ENCODE data around the gene YARS1. TPM values are rescaled to one million over a fixed set of nuclear protein-coding genes. Genes with fewer than 3 reads are reported as not detected.

Gene YARS1
- total and polyA plus RNA-seq, 2 experiments from 2014 or later: 80.3 to 125 TPM

- TF ChIP-seq CTCF (IDR thresholded peaks at IDR 0.05; ENCODE audit: low read depth, low read length): no peak
- peaks cover 14% of the 10 kb centered on the region for H3K4me1 ChIP-seq (ENCODE audit: low read depth)
- peak in 1 of 2 donors; percentile 51 for DNase-seq (ENCODE audit: low read depth in 1 of 2, low spot score in 1 of 2)
- H3K4me3 ChIP-seq: no peak overlapping the region
- no peaks in the 10 kb centered on the region for H3K27me3 ChIP-seq
- H3K9me3 ChIP-seq (ENCODE audit: low read depth): no peaks in the 10 kb centered on the region
- peaks cover 44% of the 10 kb centered on the region for H3K36me3 ChIP-seq
- no peak overlapping the region for H3K27ac ChIP-seq
Observed at GRCh38 chr1:32774950-32775634, 42.1 kb downstream of the YARS1 start.

GRCh38 chr1:32774464-32774808 is 42.7 kb downstream of the YARS1 start:
- Histone ChIP-seq H3K4me3 (no peak overlapping the region), H3K4me1 (ENCODE audit: low read depth) (peaks cover 14% of the 10 kb centered on the region), H3K27me3 (no peaks in the 10 kb centered on the region), H3K9me3 (ENCODE audit: low read depth) (no peaks in the 10 kb centered on the region), H3K36me3 (peaks cover 37% of the 10 kb centered on the region), H3K27ac (no peak overlapping the region)
- no peak for DNase-seq (ENCODE audit: low read depth in 1 of 2, low spot score in 1 of 2)
- TF ChIP-seq CTCF (IDR thresholded peaks at IDR 0.05; ENCODE audit: low read depth, low read length): no peak

DNA sequence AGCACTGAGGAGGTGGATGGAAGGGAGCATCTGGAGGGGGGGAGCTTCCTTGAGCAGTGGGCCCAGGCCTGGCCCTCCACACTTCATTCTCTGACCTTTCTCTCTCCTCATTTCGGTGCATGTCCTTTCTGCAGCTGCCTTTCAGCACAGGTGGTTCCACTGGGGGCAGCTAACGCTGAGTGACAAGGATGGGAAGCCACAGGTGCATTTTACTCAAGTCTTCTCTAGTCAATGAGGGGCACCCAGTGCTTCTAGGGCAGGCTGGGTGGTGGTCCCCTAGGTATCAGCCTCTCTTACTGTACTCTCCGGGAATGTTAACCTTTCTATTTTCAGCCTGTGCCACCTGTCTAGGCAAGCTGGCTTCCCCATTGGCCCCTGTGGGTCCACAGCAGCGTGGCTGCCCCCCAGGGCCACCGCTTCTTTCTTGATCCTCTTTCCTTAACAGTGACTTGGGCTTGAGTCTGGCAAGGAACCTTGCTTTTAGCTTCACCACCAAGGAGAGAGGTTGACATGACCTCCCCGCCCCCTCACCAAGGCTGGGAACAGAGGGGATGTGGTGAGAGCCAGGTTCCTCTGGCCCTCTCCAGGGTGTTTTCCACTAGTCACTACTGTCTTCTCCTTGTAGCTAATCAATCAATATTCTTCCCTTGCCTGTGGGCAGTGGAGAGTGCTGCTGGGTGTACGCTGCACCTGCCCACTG is 43.2 kb downstream of the YARS1 start:
- H3K4me3 ChIP-seq: no peak overlapping the region
- DNase-seq (ENCODE audit: low read depth in 1 of 2, low spot score in 1 of 2): no peak
- no peaks in the 10 kb centered on the region for H3K9me3 ChIP-seq (ENCODE audit: low read depth)
- H3K4me1 ChIP-seq (ENCODE audit: low read depth): peaks cover 14% of the 10 kb centered on the region
- no peak overlapping the region for H3K27ac ChIP-seq
- no peak for TF ChIP-seq CTCF (IDR thresholded peaks at IDR 0.05; ENCODE audit: low read depth, low read length)
- H3K27me3 ChIP-seq: no peaks in the 10 kb centered on the region
- H3K36me3 ChIP-seq: peaks cover 32% of the 10 kb centered on the region

- peak; percentile 82 to 83 for DNase-seq (ENCODE audit: low read depth in 1 of 2, low spot score in 1 of 2)
- H3K4me3 ChIP-seq: no peak overlapping the region
- H3K27ac ChIP-seq: no peak overlapping the region
- no peaks in the 10 kb centered on the region for H3K27me3 ChIP-seq
- no peaks in the 10 kb centered on the region for H3K9me3 ChIP-seq (ENCODE audit: low read depth)
- H3K4me1 ChIP-seq (ENCODE audit: low read depth): peaks cover 14% of the 10 kb centered on the region
- peak; percentile 97 for TF ChIP-seq CTCF (IDR thresholded peaks at IDR 0.05; ENCODE audit: low read depth, low read length)
- peaks cover 30% of the 10 kb centered on the region for H3K36me3 ChIP-seq
Observed at GRCh38 chr1:32773018-32773763, 44.0 kb downstream of the YARS1 start.

DNA sequence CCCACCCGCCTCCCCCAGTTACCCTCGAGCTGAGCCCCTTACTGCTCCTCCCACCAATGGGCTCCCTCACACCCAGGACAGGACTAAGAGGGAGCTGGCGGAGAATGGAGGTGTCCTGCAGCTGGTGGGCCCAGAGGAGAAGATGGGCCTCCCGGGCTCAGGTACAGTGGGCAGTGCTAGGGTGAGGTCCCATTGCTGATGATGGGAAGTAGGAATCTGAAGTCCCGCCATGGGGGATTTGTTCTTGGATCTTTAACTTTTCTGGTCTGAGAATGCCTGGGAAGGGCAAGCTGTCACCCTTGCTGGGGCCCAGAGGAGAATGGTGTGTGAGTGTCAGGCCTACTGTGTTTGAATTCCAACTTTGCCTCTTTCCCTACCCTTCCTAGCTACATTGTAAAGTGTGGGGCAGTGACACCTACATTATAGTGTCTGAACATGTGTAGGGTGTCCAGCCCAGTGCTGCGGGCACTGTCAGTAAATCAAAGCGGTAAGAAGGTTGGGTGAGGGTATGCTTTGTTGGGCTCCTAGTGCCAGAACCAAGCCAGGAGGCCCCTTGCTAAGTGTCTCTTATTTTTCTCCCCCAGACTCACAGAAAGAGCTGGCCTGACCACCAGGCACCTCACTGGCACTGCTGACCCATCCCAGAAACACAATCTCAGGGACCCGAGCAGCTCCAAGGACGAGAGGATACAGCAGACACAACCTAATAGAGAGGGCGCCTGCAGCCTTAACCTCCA is 44.7 kb downstream of the YARS1 start:
- H3K36me3 ChIP-seq: peaks cover 23% of the 10 kb centered on the region
- DNase-seq (ENCODE audit: low read depth in 1 of 2, low spot score in 1 of 2): no peak
- no peak overlapping the region for H3K4me3 ChIP-seq
- no peak for TF ChIP-seq CTCF (IDR thresholded peaks at IDR 0.05; ENCODE audit: low read depth, low read length)
- peaks cover 20% of the 10 kb centered on the region for H3K4me1 ChIP-seq (ENCODE audit: low read depth)
- H3K27me3 ChIP-seq: no peaks in the 10 kb centered on the region
- no peak overlapping the region for H3K27ac ChIP-seq
- H3K9me3 ChIP-seq (ENCODE audit: low read depth): no peaks in the 10 kb centered on the region

Measured in cardiac muscle cell (in vitro differentiated cells and primary cell).